Lung (tissue), 12 donors: Measurements from ENCODE around the gene LRFN3. TPM values are rescaled to one million over a fixed set of nuclear protein-coding genes. Genes with fewer than 3 reads are reported as not detected.

ENCODE experiments used
- ATAC-seq: fragments of 200-7000 bp; cut with Tn5 transposase; one replicate; pipeline ENCODE4 v1.9.1; 2020; ENCODE audit warnings: moderate number of reproducible peaks; ENCODE audit not compliant: insufficient read depth, low FRiP score
- DNase-seq, 3 donors: peaks; one replicate each; pipeline ENCODE4 v3.0.0-alpha.2; 2013 to 2017
- H3K27ac ChIP-seq, 2 donors: one replicate each; pipeline ENCODE4 v1.5.1; 2013; ENCODE audit warnings: mild to moderate bottlenecking in 2 of 2, moderate library complexity in 2 of 2, control low read depth in 1 of 2, inconsistent platforms in 1 of 2, low read depth in 1 of 2, low read length in 1 of 2
- H3K27me3 ChIP-seq, 3 donors: one replicate each; pipeline ENCODE4 v1.5.1; 2013; ENCODE audit warnings: low read length in 2 of 3; ENCODE audit not compliant: control insufficient read depth in 3 of 3, insufficient read depth in 3 of 3
- H3K36me3 ChIP-seq, 4 donors: one replicate each; pipeline ENCODE4 v1.5.1; 2013; ENCODE audit warnings: low read length in 4 of 4, mild to moderate bottlenecking in 1 of 4, moderate library complexity in 1 of 4; ENCODE audit not compliant: control insufficient read depth in 4 of 4, insufficient read depth in 4 of 4
- H3K4me1 ChIP-seq, 5 donors: one replicate each; pipeline ENCODE4 v1.5.1; 2013; ENCODE audit warnings: low read length in 5 of 5, mild to moderate bottlenecking in 2 of 5, moderate library complexity in 1 of 5; ENCODE audit not compliant: control insufficient read depth in 5 of 5, insufficient read depth in 5 of 5
- H3K4me3 ChIP-seq: one replicate; pipeline ENCODE4 v1.5.1; 2013; ENCODE audit warnings: mild to moderate bottlenecking, control low read depth, moderate library complexity
- H3K9ac ChIP-seq, 2 donors: one replicate each; pipeline ENCODE4 v1.5.1; 2013; ENCODE audit warnings: low read length in 2 of 2, control low read depth in 1 of 2; ENCODE audit not compliant: insufficient read depth in 1 of 2
- H3K9me3 ChIP-seq, 4 donors: one replicate each; pipeline ENCODE4 v1.5.1; 2013; ENCODE audit warnings: low read length in 3 of 4, mild to moderate bottlenecking in 1 of 4, moderate library complexity in 1 of 4; ENCODE audit not compliant: control insufficient read depth in 4 of 4, insufficient read depth in 3 of 4
- WGBS, 2 donors: extraction: QIAGEN DNeasy Blood & Tissue Kit; methylation state at CpG; one replicate each; pipeline ENCODE4 v1.1.7; 2013; 5-methylcytosine and 5-hydroxymethylcytosine counted together
- polyA plus RNA-seq, 2 donors: library from polyadenylated mRNA; stranded (reverse); fragments of 200-250 nt; gene quantifications; one replicate each; pipeline ENCODE4 v1.2.1, GENCODE V29; 2013
- total RNA-seq, 2 donors: library from RNA; depleted of rRNA in 1 of 2; stranded (reverse); fragments of >200 nt in 1 of 2; gene quantifications; one replicate each; pipeline ENCODE4 v1.2.1, GENCODE V29; 2014 to 2021
- TF ChIP-seq, protein P1 (sequence below): IDR thresholded peaks from 2 replicates; pipeline ENCODE4 v1.5.1; 2012; ENCODE audit warnings: mild to moderate bottlenecking; ENCODE audit errors: control extremely low read depth, extremely low read depth
- donor health status: control.
- donor health status: control.
- donor health status: Bipolar disorder and iron deficiency.
- donor health status: healthy.
- donor health status: DM: yes; HTN: yes; CAD: no.

The LRFN3 gene
- total and polyA plus RNA-seq, 4 donors = 3.6 to 14.0 (median 7.6) TPM

DNA sequence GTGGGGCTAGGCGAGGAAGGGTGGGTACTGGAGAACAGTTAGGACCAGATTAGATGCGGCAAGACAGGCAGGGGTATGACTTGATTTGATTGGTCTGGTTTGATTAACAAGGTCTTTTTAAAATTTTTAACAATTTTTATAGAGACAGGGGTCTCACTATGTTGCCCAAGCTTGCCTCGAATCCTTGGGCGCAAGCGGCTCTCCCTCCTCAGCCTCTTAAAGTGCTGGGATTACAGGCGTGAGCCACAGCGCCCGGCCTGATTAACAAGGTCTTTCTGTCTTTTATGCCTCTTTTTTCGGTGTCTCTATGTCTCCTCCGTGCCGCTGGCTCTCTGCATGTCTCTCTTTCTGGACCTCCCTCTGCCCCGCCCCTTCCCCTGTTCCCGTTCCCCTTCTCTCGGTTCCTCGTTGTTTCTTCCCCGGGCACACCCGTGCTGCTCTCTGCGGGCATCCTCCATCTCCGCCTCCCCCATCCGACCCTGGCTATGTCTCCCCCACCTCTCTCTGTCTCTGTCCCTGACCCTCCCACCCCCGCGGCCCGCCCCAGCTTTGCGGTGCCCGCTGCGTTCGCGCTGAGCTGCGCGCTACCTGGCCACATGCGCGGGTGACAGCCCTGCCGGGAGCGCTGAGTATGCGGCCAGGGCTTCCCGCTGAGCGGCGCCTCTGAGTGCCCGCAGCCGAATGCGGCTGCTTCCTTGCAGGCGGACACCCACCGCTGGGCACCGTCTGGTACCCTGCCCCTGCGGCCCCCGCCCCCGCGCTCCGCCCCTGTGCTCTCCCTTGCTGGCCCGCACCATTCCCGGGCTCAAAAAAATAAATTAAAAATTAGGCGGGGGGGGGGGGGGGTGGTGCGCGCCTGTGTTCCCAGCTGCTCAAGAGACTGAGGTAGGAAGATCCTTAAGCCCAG lies 50.7 kb downstream of the LRFN3 start:
- no peak for DNase-seq
- Histone ChIP-seq H3K27ac (no peak overlapping the region), H3K9me3 (peaks cover 0 to 5% (median 0%) of the 10 kb centered on the region in 4 donors), H3K4me3 (no peak overlapping the region), H3K4me1 (no peaks in the 10 kb centered on the region), H3K36me3 (no peaks in the 10 kb centered on the region), H3K9ac (no peak overlapping the region), H3K27me3 (peaks cover 7 to 35% (median 13%) of the 10 kb centered on the region in 3 donors)
- ATAC-seq = no peak
- WGBS, 2 donors = 8 to 10% methylated on average over 52 to 54 of the region's 54 CpGs
- TF ChIP-seq, protein P1, sequence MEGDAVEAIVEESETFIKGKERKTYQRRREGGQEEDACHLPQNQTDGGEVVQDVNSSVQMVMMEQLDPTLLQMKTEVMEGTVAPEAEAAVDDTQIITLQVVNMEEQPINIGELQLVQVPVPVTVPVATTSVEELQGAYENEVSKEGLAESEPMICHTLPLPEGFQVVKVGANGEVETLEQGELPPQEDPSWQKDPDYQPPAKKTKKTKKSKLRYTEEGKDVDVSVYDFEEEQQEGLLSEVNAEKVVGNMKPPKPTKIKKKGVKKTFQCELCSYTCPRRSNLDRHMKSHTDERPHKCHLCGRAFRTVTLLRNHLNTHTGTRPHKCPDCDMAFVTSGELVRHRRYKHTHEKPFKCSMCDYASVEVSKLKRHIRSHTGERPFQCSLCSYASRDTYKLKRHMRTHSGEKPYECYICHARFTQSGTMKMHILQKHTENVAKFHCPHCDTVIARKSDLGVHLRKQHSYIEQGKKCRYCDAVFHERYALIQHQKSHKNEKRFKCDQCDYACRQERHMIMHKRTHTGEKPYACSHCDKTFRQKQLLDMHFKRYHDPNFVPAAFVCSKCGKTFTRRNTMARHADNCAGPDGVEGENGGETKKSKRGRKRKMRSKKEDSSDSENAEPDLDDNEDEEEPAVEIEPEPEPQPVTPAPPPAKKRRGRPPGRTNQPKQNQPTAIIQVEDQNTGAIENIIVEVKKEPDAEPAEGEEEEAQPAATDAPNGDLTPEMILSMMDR = no peak

DNA sequence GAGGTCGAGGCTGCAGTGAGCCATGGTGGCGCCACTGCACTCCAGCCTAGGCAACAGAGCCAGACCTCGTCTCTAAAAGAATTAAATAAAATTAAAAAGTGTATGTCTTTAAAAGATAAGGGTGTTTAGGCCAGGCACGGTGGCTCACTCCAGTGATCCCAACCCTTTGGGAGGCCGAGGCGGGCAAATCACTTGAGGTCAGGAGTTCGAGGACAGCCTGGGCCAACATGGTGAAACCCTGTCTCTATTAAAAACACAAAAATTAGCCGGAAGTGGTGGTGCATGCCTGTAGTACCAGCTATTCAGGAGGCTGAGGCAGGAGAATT lies 51.4 kb downstream of the LRFN3 start:
- DNase-seq (no peak), ATAC-seq (no peak)
- TF ChIP-seq, protein P1 = no peak
- H3K9ac ChIP-seq = no peak overlapping the region
- H3K27me3 ChIP-seq = peaks cover 7 to 35% (median 13%) of the 10 kb centered on the region in 3 donors
- no peaks in the 10 kb centered on the region for H3K4me1 ChIP-seq
- no peak overlapping the region for H3K4me3 ChIP-seq
- 26 to 33% methylated on average over 8 of the region's 8 CpGs for WGBS, 2 donors
- peaks cover 0 to 5% (median 0%) of the 10 kb centered on the region in 4 donors for H3K9me3 ChIP-seq
- no peak overlapping the region for H3K27ac ChIP-seq
- H3K36me3 ChIP-seq = no peaks in the 10 kb centered on the region

DNA sequence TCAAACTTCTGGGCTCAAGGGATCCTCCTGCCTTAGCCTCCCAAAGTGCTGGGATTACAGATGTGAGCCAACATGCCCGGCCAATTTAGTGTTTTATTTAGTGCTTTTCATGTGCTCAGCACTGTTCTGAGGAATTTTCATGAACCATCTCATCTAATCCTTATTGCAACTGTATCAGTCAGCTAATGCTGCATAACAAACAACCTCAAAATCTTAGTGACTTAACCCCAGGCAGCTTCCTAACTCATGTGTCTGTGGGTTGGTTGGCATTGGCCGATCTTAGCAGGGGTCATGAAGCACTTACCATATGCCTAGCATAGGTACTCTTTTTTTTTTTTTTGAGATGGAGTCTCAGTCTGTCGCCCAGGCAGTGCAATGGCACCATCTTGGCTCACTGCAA lies 52.6 kb downstream of the LRFN3 start:
- Histone ChIP-seq H3K27ac (no peak overlapping the region), H3K4me3 (no peak overlapping the region), H3K9me3 (peaks cover 0 to 5% (median 0%) of the 10 kb centered on the region in 4 donors), H3K36me3 (no peaks in the 10 kb centered on the region), H3K9ac (no peak overlapping the region), H3K4me1 (no peaks in the 10 kb centered on the region), H3K27me3 (peaks cover 7 to 35% (median 13%) of the 10 kb centered on the region in 3 donors)
- TF ChIP-seq, protein P1 = no peak
- ATAC-seq = no peak
- no peak for DNase-seq
- 92 to 97% methylated on average over 3 of the region's 3 CpGs for WGBS, 2 donors
